ENCODE results near the gene RER1.

- no peak for TF ChIP-seq POLR2AphosphoS5 (IDR thresholded peaks at IDR 0.05)
- TF ChIP-seq, protein P1, sequence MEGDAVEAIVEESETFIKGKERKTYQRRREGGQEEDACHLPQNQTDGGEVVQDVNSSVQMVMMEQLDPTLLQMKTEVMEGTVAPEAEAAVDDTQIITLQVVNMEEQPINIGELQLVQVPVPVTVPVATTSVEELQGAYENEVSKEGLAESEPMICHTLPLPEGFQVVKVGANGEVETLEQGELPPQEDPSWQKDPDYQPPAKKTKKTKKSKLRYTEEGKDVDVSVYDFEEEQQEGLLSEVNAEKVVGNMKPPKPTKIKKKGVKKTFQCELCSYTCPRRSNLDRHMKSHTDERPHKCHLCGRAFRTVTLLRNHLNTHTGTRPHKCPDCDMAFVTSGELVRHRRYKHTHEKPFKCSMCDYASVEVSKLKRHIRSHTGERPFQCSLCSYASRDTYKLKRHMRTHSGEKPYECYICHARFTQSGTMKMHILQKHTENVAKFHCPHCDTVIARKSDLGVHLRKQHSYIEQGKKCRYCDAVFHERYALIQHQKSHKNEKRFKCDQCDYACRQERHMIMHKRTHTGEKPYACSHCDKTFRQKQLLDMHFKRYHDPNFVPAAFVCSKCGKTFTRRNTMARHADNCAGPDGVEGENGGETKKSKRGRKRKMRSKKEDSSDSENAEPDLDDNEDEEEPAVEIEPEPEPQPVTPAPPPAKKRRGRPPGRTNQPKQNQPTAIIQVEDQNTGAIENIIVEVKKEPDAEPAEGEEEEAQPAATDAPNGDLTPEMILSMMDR (IDR thresholded peaks at IDR 0.05): no peak
Measured at GRCh38 chr1:2342384-2343022, 49.1 kb upstream of the RER1 start.
